Stimulated activated CD8-positive, alpha-beta memory T cell treated with anti-CD3 and anti-CD28 coated beads, Interleukin-2, amount 100 ng/mL, for 1 hour (primary cell): Measurements from ENCODE around the gene TMEM198.

Source experiments
- DNase-seq, 2 donors: peaks; one replicate each; pipeline ENCODE4 v3.0.0-alpha.2; 2020; ENCODE audit warnings: low read depth in 2 of 2

Gene TMEM198

DNA sequence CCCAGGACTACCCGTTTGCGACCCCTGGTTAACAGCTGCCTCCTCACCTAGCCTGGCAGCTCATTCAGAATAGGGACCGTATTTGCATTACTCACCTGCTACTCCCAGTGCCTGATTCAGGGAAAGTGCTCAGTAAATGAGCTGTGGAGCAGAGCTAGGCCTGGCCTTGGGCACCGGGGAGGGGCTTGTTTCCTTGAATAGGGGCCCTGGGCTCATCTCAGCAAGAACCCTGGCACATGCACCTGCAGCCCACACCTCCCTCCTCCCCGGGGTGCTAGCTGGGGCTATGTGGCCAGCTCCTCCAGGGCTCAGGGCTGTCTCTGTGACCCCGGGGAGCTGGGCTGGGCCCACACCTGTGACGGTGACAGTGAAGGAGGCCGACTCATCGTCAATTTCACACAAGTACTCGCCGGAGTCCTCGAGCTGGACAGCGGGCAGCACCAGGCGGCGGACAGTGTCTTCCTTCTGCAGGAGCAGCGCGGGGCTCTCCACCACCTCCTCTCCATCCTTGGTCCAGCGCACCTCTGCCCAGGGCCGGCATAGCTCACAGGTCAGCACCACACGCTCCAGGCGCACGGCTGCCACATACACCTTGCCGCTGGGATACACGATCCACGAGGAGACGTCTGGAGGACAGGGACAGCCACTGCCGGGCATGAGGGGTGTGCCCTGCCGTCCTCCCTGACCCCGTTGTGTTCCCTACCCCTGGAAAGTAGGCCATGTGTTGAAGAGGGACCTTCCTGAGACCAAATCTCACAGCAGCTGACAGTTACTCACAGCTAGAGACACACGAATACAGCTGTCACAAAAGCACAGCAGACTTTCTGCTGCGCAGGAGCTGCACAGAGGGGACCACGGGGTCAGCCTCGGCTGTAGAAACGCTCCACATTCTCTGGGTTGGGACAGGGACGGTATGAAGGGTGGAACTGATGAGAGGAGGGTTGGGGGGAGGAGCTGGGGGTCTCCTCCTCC lies 18.5 kb downstream of the TMEM198 start:
- DNase-seq, result no peak

DNA sequence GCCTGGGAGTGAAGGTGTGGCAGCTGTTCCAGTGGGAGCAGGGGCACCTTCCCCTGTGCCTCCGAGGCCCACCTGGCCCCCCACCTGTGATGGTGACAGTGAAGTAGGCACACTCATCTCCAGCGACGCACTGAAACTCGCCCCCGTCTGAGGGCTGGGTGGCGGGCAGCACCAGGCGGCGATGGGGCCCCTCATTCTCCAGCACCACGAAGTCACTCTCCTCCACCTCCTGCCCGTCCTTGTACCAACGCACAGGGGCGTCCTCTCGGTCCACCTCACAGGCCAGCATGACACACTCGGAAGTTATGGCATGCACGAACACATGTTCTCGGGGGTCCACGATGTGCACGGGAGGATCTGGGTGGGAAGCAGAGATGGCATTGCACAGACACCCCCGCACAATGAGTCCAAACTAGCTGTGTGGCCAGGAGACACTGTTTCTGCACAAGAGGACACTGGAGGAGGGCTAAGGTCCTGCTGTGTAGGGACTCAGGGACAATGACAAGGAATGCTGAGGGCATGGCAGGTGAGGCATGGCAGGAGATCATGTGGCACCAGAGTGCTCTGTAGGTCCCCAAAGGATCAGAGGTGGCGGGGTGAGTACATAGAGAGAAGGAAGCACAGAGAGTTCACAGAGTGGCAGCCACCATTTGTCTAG lies 19.6 kb downstream of the TMEM198 start:
- no peak for DNase-seq

DNA sequence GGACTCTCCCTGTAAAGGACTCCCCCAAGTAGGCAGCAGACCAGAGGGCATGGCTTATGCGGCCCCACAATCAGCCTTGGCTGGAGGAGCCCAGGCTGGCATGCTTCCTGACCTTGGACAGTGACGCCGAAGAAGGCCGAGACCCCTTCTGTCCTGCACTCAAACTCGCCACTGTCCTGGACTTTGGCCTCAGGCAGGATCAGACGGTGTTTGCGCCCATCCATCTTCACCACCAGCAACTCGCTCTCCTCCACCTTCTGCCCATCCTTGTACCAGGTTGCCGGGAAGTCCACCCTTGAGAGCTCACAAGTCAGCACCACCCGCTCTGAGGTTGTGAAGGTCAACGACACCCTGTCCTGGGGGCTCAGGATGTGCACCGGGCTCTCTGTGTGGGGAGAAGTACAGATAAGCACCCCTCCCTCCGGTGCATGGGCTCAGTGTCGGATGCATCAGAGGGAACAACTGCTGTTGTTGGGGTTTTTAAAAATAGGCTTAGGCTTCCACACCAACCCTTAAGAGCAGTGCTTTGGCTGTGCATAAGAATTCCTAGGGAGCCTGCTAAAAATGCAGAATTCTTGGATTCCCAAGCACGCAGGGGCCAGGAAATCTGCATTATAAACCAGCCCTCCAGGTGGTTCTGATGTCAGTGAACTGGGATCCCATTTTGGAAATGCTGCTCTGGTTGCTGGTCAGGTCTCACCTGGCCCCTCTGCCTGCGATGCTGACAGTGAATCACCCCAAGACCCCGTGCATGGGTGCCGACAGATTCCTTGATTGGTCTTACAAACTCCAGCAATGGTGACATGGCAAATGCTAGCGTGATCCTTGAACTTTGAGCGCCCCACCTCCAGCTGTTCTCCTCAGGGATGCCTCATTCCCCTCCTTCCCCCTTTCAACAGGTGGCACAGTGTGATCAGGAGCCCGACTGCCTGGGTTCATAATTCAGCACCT lies 21.6 kb downstream of the TMEM198 start:
- DNase-seq, result no peak

DNA sequence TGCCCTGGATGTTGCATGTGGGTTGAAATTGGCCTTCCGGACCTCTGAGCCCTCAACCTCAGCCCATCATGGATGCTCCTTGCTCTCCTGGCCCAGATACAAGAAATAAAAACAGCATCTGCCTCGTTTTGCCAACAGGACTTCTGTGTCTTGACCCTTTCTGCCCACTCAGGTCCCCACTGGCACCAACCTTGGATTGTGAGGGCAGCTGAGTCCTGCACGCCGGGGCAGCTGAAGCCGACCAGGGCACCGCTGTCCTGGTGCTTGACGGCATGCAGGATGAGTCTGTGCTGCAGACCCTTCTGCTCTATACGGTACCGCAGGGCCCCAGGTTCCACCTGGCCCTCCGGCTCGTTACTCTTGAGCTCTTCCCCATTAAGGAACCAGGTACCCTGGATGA lies 22.8 kb downstream of the TMEM198 start:
- no peak for DNase-seq

DNA sequence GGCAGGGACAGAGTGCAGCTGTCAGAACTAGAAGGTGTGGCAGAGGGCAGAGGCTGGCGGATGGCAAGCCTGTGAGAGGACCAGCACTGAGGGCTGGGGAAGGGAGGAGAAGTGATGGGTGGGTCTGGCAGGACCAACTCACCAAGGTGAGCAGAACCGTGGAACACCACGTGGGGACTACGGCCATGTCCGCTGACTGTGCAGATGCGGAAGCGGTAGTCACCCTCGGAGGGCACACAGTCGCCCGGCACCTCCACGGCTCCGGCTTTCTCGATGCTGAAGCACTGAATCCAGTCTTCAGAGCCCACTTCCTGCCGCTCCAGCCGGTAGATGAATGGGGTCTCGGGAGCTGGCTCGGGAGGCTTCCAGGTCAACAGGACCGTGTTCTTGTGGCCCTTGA lies 23.3 kb downstream of the TMEM198 start:
- no peak for DNase-seq

DNA sequence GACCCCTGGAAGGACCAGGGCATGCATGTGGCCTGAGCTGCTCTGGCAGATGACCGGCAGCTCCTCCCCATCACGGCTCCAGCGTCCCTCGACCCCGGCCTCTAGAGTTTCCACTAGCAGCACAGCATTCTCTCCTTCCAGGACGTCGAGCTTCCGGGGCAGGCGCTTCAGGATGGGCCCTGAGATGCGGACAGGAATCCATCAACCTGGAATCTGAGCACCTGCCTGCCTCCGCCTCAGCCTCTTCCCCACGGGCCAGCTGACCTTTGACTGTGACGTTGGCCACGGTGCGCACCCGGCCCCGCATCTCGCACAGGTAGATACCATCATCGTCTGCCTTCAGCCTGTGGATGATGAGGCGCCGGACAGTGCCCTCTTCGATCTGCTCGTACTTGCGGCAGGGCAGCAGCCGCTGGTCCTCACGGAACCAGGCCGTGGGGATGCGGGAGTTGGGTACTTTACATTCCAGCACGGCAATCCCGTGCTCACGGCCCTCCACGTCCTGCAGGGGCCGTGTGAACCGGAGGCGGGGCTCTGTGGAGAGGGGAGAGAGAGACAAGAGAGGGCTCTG lies 24.0 kb downstream of the TMEM198 start:
- DNase-seq, result no peak

DNA sequence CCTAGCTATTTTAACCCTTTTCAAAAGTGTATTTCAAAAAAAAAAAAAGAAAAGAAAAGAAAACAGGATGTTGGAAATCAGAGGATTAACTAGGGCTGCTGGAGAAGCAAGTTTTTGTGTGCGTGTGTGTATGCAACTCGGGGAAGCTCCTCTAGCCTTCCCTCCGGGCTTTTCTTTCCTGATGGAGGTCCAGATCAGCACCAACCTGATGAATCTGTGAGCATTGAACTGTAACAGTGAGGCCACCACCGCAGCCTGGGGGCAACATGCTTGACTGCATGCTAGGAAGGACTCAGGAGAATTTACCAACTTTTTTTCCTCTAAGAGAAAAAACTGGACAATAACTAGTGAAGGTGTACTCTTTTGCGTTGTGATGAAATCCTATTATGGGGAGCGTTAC lies 25.2 kb downstream of the TMEM198 start:
- DNase-seq, result no peak

DNA sequence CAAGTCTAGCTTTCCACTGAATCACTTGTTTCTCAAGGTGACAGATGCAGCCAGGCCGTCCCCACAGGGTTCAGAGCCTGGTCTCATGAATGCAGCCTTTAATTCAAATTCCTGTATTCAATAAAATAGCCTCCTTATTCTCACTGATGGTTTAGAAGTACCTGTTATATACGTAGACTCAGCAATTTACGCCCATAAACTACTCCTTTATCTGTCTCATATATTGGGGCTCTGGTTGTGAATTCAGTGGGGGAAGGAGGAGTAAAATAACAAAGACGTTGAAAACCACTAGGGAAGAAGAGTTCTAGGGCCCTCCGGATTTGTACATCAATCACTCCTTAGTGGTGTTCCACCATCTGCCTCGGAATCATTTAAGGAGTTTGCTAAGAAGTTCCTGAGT lies 25.8 kb downstream of the TMEM198 start:
- no peak for DNase-seq

DNA sequence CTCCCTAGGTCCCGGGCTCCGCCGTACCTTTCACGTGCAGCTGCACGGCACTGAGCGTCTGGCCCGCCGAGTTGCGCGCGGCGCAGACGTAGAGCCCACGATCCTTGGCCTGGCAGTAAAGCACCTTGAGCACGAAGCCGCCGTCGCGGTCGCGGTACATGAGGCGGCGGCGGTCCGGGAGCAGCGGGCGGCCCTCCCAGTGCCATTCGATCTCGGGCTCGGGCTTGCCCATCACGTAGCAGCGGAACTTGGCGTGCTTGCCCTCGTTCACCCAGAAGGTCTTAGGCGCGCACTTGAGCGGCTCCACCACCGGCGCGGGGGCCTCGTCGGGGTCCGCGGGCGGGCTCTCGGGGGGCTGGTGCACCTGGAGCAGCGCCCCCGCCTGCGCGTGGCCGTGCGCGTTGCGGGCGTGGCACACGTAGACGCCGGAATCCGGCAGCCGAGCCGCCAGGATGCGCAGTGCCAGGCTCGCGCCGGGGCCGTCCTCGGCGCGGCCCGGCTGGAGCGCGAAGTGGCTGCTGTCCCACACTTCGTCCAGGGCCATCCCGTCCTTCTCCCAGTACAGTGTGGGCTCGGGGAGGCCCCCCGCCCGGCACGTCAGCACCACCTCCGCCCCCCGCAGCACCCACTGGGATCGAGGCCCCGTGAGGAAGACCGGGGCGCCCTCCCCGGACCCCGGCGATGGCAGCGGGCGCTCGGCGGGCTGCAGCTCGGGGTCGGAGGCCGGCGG lies 26.5 kb downstream of the TMEM198 start:
- no peak for DNase-seq

DNA sequence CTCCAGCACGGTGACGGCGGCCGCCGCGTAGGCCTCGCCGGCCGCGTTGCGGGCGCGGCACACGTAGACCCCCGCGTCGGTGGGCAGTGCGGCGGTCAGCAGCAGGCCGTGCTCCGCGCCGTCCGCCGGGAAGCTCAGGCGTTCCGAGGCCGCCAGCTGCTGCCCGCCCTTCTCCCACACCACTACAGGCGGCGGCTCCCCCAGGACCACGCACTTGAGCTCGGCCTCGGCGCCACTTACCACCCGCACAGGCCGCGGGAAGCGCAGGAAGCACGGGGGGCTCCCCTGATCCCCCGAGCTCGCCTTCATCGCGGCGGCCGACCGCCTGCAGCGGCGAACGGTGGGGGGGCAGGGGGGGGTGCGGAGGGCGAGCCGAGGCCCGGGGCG lies 27.1 kb downstream of the TMEM198 start:
- DNase-seq, result no peak

DNA sequence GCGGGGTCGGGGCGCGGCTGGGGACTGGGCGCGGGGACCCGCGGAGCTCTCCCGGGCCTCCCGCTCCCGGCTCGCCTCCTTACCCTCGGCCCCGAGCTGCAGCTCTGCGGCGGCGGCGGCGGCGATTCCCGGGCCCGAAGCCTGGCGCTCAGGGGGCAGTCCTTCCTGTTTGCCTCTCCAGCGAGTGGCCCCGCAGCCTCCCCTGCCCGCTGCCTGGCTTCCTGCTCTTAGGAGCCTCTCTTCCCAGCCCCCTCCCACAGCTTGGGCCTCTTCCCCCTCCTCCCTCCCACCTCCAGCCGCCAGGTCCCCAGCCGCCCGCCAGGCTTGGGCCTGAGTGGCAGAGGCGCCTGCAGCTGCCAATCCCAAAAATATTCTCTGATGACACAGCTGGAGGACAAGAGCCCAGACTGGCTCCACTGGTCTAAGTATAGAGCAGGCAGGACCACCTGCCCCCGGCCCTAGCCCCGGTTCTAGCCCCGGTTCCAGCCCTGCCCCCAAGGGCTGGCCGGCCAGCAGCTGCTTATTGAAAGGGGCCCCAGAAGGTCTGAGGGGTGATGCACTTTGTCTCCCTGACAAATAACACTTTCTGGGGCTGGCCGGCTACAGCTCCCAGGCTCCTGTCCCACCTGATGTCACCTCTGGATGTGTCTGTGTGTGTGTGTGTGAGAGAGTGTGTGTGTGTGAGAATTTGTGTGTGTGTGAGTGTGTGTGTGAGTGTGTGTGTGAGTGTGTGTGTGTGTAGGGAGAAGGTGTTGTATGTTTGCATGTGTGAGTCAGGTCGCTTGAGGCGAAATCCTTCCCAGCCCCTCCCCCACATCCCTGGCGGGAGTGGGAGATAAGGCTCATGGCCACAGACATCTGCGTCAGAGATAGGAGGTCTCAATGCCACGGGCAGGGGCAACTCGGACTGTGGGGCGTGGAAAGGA lies 27.7 kb downstream of the TMEM198 start, which contains the start of gene OBSL1:
Gene OBSL1, minus strand, starts transcription at position 229 of the 926 bp plus-strand sequence. CDS start 307 bp downstream, outside the sequence.
- no peak for DNase-seq

DNA sequence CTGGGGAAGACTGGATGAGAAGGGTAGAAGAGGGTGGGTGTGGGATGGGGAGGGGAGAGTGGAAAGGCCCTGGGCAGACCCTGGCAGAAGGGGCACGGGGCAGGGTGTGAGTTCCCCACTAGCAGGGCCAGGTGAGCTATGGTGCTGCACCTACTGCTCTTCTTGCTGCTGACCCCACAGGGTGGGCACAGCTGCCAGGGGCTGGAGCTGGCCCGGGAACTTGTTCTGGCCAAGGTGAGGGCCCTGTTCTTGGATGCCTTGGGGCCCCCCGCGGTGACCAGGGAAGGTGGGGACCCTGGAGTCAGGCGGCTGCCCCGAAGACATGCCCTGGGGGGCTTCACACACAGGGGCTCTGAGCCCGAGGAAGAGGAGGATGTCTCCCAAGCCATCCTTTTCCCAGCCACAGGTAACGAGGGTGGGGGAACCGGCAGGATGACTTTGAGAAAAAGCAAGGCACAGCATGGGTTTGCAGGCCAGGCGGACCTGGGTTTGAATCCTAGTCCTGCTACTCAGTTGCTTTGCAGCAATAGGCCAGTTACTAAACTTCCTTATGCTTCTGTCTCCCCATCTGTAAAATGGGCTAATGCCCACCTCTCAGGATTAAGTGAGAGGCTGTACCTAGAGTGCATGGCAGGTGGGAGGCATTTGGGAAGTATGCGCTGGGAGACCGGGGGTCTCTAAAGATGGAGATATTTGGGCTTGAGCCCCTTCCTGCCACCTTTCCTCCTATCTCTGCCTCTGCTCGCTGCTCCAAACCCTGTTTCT lies 28.6 kb downstream of the TMEM198 start, which contains the start of gene INHA:
Gene INHA, plus strand, starts transcription at position 74 of the 765 bp plus-strand sequence. Its CDS starts 65 bp downstream, at position 139.
- DNase-seq, result no peak

DNA sequence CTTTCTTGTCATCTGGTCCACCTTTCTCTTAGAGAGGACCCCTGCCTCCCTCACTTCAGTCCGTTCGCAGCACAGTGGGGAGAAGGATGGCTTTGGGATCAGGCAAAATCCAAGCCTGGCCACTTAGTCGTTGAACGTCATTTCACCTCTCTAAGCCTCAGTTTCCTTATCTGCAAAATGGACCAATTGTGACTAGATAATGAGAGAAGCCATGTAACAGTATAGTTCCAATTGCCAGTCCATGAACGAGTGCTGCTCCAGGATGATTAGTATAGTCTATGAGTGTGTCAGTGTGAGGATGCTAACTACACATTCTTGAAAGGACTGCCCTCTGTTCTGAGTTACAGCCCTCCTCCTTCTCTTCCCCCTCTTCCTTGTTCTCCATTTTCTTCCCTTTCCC lies 29.3 kb downstream of the TMEM198 start:
- DNase-seq, result no peak

DNA sequence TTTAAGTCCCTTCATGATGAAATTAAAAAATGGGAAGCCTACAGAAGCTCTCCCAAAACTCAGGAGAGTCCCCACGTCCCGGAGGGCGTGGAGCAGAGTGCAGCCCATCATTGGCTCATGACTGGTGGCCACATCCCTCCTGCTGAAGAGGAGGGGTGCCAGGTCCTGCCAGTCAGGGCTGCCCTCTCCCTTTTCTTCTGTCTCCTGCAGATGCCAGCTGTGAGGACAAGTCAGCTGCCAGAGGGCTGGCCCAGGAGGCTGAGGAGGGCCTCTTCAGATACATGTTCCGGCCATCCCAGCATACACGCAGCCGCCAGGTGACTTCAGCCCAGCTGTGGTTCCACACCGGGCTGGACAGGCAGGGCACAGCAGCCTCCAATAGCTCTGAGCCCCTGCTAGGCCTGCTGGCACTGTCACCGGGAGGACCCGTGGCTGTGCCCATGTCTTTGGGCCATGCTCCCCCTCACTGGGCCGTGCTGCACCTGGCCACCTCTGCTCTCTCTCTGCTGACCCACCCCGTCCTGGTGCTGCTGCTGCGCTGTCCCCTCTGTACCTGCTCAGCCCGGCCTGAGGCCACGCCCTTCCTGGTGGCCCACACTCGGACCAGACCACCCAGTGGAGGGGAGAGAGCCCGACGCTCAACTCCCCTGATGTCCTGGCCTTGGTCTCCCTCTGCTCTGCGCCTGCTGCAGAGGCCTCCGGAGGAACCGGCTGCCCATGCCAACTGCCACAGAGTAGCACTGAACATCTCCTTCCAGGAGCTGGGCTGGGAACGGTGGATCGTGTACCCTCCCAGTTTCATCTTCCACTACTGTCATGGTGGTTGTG lies 30.9 kb downstream of the TMEM198 start:
- no peak for DNase-seq

DNA sequence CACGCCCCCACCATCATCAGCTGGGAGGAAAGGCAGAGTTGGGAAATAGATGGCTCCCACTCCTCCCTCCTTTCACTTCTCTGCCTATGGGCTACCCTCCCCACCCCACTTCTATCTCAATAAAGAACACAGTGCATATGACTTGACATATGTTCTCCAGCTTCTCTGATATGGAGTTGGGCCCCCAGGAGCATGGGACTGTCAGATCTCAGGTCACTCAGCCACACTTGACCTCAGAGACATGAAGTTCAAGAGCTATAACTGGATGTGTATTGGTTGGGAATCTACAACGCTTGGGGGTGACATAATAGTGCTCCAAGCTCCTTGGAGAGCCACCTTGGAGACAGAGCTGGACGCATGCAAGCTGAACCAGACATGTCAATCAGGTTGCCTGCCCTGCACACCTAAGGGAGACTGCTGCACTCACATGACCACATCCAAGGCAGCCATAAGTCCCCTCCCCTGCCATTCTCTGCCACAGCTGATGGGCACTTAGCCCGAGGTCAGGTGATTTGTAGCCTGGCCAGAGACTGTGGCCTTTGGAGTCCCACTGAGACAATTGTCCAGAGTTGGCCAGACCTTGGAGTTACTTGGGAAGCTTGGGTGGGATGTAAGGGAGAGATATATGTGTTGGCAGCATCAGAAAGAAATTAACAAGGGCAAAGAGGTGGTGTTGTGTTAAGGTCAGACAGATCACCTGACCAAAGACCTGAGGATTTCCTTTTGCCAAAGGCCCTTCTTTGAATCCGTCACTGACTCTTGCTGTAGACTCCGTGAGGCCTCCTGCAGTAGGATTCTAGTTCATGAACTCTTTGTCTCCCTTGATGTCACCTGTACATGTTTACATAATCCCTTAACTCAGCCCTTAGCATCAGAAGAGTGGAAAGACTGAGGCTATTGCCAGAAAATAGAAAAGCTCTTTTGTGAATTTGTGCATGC lies 32.0 kb downstream of the TMEM198 start:
- DNase-seq, result no peak

DNA sequence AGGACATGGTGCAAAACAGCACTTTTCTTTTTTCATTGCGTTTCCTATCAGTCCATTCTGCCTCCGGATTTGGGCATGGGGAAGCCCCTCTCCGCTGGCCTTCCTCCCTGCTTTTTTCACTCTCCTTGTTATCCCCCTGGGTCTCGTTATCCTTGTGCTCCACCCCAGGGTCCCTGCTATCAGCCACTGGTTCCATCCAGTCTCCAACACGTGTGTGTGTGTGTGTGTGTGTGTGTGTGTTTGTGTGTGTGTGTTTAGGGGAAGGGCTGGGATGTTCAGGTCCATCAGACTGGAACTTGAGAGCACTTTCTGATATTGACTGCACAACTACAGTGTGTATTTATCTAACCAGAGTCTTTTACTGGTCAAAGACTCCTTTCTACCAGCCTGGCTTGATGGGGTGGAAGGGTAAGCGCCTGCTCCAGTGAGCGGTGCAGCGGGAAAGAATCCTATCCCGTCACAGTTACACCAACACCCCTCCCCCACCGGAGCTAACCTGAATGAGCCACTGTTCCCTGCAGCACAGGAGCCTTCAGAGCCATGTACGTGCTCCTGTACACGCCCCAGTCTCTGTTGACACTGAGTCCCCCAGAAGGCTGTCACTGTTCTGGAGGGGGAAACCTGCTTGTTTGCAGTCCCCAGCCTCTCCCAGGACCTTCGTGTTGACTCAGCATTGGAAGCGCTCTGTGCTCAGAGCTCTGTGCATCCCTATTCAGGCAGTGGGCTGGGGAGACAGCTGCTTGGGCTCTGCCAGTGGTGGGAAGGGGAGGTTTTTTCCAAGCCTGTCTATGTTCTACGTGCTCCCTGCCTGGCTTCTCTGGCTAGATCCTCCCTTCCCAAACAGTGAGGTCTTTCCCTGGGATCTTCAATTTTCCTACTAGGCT lies 32.9 kb downstream of the TMEM198 start:
- no peak for DNase-seq
